Stimulated activated CD4-positive, alpha-beta T cell treated with anti-CD3 and anti-CD28 coated beads, Interleukin-15, amount 100 ng/mL, for 1 hour (primary cell): ENCODE results near the gene NT5C.

Experiments used
- DNase-seq, 2 donors: peaks; one replicate each; pipeline ENCODE4 v3.0.0-alpha.2; 2020; ENCODE audit warnings: low read depth in 1 of 2, low spot score in 1 of 2

The NT5C gene

DNA sequence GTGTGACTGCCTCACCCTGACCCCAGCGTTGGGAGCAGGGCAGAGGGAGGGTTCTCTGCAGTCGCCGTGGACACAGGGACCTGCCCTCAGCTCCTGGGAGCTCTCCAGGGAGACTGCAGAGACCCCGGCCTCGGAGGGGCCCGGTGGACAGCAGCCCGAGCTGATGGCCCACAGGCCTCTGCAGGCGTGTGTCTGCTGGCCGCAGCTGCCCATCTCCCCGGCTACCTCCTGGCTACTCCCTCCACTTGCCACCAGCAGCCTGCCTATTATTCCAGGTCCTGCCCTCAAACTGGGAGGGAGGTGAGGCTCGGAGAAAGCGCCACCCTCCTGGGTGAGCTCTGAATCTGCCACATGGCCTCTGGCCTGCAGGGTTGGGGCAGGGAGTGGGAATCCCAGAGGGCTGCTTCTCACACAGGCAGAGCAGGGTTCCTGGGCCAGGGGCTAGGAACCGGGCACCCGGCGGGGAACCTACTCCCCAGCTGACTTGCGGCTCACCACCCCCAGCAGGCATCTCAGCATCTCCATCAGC is 36.6 kb downstream of the NT5C start:
- DNase-seq, result no peak

GRCh38 chr17:75093548-75094158 is 37.9 kb downstream of the NT5C start:
- no peak for DNase-seq

- no peak for DNase-seq
Observed at GRCh38 chr17:75091855-75092327, 39.7 kb downstream of the NT5C start.

DNA sequence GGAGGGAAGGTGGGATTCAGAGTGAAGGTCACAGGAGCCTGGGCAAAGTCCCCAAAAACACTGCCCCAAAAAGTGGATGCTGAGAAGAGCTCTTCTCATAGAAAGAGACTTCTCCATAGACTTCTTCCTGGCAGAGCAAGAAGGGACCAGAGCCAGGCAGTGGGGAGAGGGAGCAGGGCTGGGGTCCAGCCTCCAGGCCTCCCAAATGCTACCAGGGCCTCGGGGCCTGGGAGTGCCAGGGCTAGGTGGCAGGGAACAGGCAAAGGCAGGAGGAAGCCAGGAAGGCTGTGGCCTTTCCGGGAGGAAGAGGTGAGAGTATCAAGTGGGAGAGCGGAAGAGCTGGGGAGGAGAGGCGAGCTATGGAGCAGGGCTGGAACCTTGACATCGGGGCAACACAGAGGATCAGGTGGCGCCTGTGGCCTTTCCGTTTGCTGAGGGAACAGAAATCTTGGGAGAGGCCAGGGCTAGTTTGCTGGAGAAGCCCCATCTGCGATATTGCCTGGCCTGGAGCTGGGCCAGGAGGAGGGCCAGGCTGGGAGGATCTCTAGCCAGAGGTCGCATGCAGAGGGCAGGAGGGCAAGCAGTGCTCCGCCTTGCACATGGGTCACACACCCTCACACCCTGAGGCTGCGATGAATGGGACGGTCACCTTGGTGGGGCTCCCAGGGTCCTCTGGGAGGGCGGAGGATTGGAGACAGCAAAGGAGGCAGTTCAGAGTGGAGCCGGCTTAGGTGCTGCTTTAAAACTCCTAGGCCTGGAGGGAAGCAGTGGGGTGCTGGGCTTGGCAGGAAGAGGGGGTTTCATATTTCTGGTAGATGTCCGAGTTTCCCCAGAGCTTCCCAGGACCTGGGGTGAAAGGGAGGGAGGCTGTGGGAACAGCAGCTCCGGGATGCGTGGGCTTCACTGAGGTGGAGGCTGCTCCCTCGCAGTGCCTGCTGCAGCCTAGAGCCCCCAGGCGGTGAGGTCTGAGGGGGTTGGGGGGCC is 40.4 kb downstream of the NT5C start:
- no peak for DNase-seq

GRCh38 chr17:75088465-75089417 is 42.8 kb downstream of the NT5C start:
- DNase-seq, result no peak

- DNase-seq, result peak in 1 of 2 donors; percentile 13
Observed at GRCh38 chr17:75087558-75088453, 43.7 kb downstream of the NT5C start, which contains the start of gene SLC16A5. SLC16A5 (plus strand) TSS chr17:75087954; CDS start chr17:75093637, 5,683 bp downstream.

DNA sequence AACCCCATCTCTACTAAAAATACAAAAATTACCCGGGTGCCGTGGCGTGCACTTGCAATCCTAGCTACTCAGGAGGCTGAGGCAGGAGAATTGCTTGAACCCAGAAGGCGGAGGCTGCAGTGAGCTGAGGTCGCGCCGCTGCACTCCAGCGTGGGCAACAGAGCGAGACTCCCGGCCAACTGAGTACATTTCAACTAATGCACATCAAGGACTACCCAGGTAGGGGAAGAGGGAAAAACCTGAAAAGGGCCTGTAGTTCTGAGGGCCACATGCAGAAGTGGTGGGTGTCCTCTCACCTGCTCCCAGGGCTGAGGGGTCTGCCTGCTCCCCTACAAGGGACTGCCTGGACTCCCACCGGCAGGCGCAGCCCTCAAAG is 44.4 kb downstream of the NT5C start:
- no peak for DNase-seq

DNA sequence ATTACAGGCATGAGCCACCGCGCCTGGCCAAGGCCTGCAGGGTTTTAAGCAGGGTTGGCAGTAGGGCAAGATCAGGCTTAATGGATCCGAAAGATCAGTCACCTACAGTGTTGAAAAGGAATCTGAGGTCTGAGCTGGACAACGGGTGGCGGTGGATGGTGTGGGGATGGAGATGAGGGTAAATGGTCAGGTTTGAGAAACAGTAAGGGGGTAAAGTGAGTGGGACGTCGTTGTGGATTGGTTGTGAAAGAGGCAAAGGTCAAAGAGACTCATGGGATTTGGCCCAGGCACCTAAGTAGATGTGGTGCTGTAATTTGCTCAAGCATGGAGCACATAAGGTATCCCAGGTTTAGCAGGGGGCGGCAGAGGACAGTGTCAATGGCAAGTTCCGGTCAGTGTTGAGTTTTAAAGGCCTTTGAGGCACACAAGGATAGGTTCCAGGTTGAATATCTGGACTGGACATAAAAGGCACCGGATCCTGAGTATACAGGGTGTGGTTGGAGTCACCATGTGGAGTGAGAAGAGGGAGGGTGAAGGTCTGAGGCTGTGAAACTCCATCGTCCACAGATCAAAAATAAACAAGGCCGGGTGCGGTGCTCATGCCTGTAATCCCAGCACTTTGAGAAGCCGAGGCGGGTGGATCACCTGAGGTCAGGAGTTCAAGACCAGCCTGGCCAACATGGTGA is 44.9 kb downstream of the NT5C start:
- no peak for DNase-seq

DNA sequence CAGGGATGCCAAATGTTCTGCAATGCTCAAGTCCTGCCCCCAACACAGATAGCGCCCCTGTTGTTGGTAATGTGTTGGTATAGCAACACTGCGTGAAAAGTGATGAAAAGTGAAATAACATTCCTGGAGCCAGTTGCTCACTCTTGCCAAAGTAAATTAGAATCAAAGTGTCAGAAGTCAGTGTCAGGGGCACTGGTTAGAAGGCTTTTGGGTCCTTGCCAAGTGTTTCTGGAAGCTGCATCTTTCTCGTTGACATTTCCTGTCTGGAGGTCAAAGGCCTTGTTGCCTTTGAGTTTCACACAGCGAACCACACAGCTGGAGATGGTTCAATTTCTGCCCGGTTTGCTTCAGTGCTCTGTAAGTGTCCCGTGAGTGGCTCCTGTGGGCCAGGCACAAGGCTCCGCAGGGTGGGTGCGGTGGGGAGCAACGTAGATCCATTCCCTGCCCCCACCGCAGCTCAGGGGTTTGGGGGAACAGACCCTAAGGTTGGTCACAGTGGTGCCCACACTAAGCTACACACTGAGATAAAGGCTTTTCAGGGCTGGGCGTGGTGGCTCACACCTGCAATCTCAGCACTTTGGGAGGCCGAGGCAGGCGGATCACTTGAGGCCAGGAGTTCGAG is 47.4 kb downstream of the NT5C start:
- no peak for DNase-seq

- DNase-seq, result no peak
Observed at GRCh38 chr17:75082683-75083082, 48.9 kb downstream of the NT5C start.

GRCh38 chr17:75081611-75082540 is 49.7 kb downstream of the NT5C start:
- DNase-seq, result no peak
